HG02970 (cell line): ENCODE results near the gene DSCAML1.

ENCODE experiments used
- ATAC-seq: cut with Tn5 transposase; IDR thresholded peaks from one replicate; pipeline ENCODE4 v1.9.1; 2021; ENCODE audit warnings: mild to moderate bottlenecking, moderate library complexity, moderate number of reproducible peaks; ENCODE audit not compliant: unreplicated experiment, low FRiP score

The DSCAML1 gene

DNA sequence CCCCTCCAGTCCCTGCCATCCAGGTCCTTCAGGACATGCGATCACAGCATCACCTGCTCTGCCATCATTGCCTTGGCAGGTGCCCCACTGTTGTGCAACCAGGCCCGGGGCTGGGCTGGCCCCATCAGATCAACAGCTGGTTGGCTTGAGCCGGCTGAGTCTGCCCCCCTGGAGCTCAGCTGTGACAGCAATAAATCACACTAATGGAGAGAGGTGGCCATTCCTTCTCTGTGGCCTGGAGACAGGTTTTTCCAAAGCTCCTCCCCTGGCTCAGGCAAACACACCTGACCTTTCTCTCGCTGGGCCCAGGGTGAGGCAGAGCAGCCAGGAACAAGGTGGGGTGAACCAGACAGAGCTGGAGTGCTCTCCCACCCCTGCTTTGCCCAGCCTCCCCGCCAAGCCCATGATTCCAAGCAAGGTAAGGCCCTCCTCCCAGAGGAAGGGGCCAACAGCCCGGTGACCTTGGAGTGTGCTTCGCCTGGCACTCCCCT, 36.4 kb upstream of the DSCAML1 start:
- ATAC-seq = no peak

DNA sequence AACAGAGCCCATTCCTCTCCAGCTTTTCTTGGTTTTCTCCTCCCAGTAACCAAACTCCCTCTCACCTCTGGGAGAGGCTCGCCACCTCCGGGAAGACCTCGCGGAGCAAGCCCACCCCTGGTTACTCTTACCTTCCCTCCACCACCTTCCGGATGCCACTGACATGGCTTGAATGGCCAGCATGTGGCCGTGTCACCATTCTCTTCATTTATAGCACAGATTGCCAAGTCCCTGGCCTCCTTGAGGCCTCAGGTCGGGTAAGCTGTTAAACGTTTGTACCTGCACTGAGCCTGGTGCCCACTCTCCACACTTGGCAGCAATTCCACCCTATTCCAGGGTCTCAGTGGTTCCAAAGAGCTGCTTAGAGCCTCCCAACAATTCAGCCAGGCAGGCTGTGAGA, 35.5 kb upstream of the DSCAML1 start:
- ATAC-seq = no peak

DNA sequence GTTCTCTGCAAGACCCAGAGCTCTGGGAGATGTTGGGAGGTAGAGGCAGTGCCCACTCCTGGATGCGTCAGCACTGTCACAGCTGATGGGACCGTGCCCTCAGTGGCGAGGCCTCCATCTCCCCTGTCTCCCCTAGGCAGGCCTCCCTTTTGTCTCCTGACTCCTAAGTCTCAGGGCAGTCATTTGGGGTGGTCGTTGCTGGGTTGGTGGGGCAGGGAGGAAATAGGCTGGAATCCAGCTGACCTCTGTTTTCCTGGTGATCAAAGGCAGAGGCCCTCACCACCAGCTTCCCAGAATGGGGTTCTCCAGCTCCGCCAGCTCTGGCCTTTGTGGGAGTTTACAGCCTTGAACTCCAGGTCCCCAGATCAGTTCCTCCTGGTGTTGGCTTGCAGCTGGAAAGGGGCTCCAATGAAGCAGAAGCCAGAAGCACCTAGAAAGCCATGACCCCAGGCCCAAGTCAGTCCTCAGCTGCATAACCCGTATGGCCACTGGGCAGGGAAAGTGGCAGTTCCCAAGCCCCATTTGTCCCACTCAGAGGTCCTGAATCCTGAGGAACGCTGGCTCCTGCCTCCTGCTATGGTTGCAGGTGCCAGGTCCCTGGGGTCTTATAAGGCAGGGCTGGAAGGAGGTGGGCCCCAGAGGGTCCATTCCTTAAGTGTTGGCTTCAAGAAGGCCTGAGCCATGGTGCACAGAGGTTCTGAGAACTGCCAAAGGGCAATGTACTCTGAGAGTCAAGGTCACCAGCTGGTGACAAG, 34.8 kb upstream of the DSCAML1 start:
- no peak for ATAC-seq

DNA sequence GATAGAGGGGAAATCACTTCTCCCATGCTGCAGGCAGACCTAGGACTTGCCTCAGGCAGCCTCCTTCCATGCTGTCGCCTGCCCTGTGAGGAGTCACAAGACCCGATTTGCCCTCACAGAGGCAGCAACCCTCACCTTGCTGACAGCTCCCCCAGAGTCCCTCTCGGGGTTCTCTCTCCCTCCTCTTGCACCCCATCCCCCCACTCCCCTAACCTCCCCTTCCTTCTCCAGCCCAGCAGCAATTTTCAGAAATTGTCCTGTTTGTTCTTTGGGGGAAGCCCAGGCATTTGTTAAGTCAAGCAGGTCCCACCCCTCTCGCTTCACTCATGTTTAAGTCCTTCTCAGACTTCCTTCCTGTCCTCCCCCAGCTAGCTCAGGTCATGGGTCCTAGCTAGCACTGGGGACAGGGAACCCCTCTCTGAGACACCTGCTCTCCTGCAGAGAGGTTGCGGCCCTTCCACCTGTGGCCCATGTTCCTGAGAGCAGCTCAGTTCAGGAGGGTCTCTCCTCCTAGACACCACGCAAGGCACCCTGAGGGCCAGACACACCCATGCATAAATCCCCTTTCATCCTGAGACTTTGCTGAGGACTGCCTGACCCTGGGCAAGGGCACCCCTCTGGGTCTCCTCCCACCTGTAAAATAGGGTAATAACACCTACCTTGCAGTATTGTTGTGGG, 33.8 kb upstream of the DSCAML1 start:
- ATAC-seq = no peak

DNA sequence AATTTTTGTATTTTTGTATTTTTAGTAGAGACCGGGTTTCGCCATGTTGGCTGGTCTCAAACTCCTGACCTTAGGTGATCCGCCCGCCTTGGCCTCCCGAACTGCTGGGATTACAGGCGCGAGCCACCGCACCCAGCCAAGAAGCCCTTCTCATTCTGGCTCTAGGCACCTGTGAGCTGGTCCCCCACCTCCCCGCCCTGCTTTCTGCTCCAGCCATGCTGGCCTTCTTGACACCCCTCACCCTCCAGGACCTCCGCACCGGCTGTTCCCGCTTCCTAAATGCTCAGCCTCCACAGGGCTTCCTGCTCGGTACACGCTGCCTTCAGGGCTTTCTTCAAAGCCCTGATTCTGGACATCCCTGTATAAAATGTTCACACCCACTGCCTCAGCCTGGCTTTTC, 33.1 kb upstream of the DSCAML1 start:
- no peak for ATAC-seq

DNA sequence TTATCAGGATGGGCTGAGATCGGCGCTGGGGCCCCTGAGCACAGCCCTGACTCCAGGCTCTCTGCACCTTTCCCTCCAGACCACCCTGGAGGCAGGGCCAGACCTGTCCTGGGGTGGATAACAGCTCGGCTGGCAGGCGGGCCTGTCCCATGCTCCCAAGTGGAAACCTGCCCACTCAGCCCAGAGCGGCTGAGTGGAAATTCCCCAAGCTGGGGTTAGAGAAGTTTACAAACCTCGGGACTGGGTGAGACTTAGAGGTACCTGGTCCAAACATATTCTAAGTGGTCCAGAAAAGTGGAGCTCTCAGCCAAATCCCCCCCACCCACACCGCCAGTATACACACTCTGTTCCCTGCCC, 32.3 kb upstream of the DSCAML1 start:
- ATAC-seq = no peak

DNA sequence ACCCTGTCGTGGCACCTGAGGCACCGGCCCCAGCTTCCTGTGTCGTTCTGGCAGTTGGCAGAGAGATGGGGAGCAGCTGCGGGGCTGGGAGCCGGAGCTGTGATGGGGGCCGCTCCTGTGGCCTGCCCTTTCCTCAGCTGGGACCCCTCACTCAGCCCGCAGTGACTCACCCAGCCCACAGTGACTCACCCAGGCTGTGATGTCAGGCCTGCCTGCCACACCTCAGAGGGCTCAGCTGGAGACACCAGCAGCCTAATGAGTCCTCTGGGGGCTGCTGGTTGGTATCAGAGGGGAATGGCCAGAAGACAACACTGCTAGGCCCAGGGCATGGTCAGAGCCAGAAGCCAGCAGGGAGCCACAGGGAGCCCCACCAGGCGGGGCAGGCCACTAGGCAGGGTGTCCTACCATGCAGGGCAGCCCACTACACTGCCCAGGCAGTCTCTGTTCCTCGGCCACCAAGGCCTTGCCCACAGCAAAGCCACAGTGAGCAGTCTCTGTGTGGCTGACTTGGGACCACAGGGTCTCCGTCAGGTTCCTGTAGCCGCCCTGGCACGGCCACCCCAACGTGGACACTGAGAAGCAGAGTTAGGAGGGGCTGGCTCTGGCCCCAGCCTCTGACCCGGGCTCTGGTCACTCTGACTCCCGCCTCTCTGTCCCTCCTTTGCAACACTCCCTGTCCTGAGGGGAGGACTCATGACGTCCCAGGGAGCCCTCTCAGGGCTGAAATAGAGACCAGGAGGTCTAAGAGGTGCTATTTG, 31.8 kb upstream of the DSCAML1 start:
- ATAC-seq = peak; percentile 53

DNA sequence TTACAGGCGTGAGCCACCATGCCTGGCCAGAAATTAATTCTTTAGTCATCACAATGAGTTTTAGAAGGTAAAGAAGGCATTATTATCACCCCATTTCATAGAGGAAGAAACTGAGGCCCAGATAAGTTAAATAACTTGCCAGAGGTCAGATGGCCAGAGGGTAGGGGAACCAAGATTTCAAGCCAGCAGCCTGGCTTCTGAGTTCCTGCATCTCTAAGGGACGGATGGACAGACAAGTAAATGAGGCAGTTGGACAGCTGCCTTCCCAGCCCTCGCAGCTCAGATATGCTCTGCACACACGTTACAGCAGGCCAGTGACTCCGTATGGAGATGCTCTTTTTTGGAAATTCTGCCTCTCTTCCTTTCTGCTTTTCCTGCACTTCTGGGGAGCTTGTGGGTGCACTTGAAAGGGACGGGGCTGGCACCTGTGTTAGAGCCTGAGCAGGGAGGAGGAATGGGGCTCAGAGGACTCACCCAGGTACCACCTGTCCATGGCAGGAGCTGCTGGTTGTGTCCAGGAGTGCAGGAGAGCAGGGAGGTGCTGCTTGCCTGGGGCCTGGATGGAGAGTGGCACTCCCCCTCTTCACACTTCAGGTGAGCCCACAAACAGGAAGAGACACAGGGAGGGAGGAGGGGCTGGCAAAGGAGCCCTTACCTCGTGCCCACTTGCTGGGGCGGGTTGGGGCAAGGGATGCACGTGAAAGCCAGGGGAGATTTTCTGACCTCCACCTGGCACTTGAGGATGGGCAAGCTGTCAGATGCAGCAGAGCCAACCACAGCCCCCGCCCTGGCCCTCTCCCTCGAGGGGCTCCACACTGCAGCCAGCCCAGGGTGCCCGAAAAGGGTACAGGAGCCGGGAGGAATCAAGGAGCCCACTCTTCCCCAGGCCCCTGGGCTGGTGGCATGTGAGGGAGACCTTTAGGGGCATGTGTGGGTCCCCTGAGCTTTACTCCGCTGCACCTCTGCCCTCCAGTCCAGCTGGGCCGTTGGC, 30.8 kb upstream of the DSCAML1 start:
- no peak for ATAC-seq

DNA sequence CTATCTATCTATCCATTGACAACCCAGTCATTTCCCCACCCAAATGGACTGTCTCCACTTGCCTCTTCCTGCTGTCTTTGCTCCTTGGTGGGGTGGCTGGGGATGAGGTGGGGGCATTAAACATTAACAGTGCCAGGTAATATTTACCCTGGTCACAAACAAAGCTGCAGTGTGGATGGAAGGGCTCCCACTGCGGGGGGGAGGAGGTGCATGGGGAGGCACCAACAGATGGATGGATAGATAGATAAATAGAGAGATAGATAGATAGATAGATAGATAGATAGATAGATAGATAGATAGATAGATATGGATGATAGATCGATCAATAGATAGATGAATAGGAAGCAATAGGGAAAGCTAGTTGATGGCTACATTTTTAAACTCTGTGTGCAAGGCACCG, 29.8 kb upstream of the DSCAML1 start:
- ATAC-seq = no peak

DNA sequence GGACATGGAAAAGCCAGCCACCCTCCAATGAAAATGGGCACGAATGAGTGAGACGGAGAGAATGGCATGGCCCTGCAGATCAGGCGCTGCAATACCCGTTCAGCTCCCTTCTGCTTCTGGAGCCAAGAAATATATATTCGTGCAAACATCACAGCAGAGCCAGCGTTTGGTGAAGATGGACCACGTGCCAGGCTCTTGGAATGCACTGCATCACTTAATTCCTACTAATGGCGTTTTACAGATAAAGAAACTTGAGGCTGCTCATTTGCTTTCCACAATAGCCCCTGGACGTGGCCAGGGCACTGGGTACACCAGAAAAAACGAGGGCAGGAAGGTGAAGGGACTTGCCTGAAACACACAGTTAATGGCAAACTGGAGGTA, 29.2 kb upstream of the DSCAML1 start:
- ATAC-seq = no peak

DNA sequence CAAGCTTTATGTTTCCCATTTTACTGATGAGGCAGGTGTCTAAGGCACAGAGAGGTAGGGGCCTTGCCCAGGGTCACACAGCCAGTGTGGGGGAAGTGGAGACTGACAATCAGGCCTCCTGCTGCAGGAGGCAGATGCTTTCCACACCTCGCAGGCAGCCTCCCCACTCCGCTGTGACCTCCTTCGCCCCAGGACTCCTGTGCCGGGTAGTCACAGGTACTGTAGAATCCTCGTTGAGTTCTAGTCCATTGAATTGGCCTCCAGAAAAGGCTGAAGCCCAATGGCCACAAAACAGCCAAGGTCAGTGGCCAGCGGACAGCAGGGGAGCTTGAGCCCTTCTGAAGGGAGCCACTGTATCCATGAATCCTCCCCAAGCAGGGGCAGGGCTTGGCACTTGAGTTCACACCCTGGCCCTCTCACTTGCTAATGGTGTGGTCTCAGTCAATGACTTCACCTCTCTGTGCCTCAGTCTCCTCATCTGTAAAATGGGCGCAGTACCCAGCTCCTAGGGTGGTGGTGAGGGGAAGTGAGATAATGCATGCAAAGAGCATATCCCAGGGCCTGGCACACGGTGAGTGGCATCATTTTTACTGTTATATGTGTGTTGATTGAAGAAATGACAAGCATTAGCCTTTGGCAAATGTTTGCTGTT, 28.6 kb upstream of the DSCAML1 start:
- ATAC-seq = no peak

DNA sequence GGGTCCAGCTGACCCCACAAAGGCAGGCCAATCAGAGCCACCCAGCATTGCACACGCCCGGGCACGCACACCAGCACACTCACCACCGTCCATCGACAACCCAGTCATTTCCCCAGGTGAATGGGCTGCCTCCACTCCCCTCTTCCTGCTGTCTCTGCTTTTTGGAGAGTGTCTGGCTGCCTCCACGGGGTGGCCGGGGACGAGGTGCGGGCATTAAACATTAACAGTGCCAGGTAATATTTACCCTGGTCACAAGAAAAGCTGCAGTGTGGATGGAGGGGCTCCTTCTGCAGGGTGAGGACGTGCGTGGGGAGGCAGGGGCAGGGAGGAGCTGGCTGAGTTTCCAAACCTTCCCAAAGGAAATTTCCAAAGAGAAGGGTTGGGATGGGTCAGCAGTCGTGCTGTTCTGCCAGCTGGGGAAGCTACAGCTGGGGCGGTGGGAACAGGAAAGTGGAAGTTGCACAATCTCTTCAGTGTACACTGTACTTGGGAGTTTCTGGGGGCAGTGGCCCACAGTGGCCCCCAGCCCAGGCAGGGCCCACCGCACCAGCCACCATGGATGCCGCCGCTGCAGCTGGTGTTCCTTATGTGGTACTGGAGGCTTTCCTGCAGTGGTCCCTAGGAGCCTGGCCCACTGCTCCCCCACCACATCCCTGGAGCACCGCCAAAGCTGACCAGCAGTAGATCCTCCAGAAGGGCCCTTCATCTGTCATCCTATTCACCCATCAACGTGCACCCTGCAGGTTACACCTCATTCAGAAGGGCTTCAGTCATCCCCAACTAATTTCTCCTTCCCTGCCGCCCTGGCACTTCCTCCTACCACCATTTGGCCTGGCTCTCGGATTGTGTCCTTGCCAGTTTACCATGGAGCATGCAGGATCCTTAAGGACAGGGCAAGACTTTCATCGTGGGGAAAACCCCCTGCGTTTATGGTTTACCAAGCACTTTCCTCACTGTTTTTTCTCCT, 27.8 kb upstream of the DSCAML1 start, which contains the start of gene FXYD2:
Gene FXYD2, minus strand, starts transcription at position 174 of the 967 bp plus-strand sequence. Its CDS starts 66 bp downstream, at position 108.
- ATAC-seq = no peak

DNA sequence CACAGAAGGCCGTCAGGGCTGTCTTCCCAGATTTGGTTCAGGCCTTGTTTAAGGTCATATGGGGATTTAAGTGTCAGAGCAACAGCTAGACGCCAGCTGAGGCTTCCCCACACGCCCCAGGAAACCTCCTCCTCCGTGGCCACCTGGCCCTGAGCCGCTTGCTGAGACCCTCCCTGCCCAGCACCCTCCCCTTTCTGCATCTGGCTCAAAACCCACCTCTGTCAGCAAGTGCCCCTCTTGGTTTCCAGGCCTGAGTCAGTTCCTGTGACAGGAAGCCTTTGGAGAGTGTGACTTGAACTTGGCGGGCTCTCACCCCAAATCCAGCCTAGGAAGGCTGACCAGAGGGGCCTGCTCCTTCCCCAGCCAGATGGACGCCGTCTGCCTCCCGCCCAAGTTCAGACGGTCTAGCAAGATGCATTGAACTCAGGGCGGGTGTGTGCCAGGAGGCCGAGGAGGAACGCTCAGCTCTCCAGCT, 27.0 kb upstream of the DSCAML1 start:
- ATAC-seq = no peak

DNA sequence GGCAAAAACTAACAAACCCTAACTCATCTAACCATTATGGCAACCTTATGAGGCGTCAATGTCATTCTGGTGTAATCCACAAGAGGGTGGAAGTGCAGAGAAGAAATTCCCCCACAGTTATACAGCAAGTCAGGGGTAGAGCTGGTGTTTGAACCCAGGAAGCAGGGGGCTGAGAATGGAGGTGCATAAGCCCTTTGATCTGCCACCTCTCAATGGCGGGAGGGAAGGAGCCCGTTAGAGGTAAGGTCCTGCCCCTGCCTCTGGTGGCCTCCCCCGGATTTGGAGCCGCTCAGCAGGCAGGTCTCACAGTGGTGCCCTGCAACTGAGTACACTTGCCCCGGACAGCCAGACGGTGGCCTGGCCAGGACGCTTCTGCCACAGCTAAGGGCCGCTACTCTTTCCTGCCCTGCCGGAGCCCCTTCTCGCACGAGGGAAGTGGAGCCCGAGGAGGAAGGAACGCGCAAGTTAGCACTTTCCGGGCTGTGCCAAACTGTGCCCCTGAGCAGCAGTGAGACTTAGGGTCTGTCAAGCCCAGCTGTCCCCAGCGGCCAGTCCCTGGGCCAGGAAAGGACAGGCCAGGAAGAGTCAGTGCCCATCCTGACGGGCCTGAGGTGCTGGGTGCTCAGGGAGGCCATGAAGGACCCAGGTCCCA, 26.4 kb upstream of the DSCAML1 start:
- no peak for ATAC-seq

DNA sequence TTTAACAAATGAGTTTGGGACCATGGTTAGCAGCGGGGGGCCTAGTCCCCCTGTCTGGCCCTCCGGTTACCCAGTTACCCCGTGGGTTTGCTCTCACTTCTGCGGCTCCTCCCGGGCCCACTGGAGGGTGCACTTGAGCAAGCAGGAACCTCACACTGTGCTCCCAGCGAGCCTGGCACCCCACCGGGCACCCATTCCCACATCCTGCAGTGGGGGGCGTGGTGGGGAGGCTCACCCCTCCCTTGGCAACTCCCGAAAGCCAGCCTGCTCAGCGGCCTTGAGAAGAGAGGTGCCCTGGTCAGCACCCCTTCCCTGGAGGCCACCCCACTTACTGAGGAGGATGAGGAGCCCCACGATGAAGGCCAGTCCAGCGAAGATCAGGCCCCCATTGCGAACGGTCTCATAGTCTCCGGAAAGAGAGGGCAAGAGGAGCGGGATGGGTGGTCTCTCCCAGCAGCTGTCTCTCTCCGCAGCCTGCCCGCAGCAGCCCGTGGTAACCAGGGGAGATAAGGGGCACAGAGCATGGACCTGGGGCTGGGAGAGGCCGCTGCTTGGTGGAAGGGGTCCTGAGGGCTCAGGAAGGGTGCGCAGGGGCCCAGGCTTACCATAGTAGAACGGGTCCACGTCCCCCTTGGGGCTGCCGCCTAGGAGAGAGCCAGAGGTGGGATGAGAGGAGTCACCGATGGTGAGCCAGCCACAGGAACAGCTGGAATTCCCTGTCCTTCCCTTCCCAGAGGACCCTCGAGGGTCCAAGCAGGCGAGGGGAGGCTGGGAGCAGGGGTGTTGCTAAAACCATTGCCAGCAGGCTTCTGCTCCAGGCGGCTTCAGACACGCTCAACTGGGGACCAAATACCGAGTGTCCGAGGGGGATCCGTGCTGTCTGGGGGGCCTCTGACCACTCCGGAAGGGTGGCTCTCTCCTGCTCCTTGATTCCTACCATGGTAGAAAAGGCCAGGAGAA, 25.3 kb upstream of the DSCAML1 start:
- ATAC-seq = no peak

DNA sequence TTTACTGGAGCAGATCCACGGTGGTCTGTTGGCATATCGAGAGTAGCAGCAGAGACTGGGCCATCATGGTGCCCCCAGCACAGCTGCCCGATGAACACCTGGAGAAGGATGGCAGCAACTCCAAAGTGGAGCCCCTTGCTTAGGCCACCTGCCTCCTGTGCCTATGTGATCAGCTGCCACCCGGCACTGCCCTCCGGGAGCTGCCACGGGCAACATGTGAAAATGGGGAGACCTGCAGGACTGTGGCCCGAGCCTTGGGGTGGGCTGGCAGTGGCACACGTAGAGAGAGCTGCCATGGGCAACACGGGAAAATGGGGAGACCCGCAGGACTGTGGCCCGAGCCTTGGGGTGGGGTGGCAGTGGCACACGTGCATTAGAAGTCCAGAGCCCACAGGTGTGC, 24.4 kb upstream of the DSCAML1 start:
- ATAC-seq = no peak

DNA sequence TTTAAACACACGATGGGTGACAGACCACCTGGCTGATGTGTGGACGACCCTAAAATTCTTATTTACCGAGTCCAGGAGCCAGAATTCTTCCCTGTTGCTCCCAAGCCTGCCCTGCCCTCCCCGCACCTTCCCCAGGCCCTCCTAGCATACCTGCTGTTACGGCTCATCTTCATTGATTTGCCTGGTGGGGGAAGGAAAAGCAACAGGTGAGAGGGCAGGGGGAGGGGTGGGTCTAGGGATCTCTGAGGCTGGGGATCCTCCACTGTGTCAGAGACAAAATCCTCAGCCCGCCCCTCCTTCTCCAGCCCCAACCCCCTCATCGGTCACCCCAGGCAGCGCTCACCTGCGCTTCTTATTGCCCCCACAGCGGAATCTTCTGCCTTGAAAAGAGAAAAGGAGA, 23.5 kb upstream of the DSCAML1 start:
- no peak for ATAC-seq
